KBM-7 (cell line): ENCODE data around the gene TMCC3.

Experiments
- DNase-seq: peaks from one replicate; pipeline ENCODE4 v3.0.0-alpha.2; 2015
- in situ Hi-C: fragments of 300-500 bp; cut with MboI; formaldehyde crosslinking; loops from 2 replicates; pipeline ENCODE4 v1.14.3; 2020; ENCODE audit warnings: low sequenced_read_pairs, low pct_unique_long_range_greater_than_20kb, mixed read lengths

Gene TMCC3

DNA sequence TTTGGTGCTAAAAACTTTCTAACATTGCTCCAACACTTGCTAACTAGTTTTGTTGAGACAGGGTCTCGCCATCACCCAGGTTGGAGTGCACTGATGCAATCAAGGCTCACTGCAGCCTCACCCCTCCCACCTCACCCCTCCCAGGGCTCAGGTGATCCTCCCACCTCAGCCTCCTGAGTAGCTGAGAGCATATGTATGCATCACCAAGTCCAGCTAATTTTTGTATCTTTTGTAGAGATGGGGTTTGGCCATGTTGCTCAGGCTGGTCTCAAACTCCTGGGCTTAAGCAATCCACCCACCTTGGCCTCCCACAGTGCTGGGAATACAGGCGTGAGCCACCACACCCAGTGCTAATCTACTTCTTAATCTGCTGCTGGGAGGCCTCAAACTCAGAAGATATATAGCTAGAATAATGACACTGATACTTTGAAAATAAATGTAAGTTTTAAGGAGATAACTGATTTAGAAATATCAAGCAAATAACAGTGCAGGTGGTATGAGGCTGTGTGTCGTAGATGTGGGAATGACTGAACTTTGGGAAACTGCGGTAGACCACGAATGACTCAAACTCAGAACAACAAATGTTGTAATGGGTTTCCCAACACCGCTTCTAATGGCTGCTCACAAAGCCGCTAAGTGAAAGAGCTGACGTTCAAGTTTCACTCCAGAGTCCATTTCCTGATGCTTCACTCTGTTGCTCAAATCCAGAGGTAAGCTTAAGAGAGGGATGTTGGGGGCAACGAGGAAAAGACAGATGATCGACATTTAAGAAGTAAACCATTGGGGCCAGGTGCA is 10.0 kb downstream of the TMCC3 start:
- in situ Hi-C loops, result no loop called here
- no peak for DNase-seq

DNA sequence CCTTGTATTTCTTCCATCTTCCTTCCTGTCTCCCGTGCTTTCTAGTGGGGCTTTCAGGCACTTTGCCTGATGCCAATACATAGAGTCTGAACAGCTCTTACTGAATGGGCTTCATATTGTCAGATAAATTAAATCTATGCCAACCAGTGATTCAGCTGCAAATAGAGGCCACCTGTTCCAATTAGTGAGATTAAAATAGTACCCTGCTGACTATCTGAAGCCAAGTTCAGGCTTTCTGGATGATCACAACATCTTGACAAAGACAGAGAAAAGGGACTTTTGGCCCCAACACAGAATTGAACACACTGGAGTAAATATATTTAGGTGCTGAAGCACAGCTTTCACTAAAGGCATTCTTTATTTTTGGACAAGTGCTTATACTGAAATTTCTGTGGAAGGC is 11.8 kb downstream of the TMCC3 start:
- no peak for DNase-seq

DNA sequence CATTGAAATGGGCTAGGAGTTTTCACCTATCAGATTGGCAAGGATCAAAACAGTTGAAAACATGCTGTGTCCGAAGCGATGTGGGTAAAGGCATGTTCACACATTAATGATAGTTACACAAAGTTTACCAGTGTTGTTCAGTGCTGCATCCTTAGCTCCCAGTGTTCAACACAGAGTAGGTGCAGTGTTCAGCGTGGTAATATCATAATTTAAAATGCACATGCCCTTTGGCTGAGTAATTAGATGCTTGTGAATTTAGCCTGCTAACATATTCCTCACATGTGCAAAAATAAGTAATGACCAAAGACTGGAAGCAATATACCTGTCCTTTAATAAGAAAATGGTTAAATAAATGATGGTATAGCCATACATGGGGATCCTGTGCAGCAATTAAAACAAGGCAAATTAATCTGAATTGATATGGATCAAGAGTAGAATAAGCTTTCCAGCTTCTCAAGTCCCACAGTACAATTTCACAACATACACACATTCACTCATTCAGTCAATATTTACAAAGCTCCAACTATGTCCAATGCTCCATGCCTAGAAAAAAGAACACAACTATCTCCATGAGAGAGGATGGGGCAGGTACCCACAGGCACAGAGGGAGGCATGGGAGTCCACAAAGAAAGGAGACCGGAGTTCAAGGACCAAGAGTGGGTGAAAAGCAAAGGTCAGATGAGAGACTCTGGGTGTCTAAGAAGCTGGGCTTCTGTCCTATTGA is 12.8 kb downstream of the TMCC3 start:
- in situ Hi-C loops, result no loop called here
- DNase-seq, result no peak

More for the DNA sequence above, 11.8 kb downstream of the TMCC3 start:
- in situ Hi-C loops, result no loop called here

DNA sequence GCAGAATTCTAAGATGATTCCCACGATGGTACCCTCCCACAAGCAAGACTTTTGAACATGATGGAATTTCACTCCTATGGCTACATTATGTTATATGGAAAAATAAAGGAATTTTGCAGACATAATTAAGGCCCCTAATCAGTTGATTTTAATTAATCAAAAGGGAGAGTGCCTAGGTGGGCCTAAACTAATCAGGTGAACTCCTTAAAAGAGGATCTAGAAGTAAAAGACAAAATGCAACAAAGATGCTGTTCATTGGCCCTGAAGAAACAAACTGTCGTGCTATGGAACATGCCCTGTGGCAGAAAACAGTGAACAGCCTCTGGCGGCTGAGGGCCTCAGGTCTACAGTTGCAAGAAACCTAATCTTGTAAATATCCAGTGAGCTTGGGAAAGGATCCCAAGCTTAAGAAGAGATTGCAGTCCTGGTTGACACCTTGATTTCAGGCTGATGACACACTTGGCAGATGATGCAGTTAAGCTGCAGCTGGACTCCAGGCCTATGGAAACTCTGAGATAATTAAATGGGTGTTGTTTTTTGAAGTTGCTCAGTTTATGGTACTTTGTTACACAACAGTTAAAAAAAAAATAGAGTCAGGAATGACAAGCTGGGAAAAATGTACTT is 13.8 kb downstream of the TMCC3 start:
- in situ Hi-C loops, result no loop called here
- no peak for DNase-seq

DNA sequence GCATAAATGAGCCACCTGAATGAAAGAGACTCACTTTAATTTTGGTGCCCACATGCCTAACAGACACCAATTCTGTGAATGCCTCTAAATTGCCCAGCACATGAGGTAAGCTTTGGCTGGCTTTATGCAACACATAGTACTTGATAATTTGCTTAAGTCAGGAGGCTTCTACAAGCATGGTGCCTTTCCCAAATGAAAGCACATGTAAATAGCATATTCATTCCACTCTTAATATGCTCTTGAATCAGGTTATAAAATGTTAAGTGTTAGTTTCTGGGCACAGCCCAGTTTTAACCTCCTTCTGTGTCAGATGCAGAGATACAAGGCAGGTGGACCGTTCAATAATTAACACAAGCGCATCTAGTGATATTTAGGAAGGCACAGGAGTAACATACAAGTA is 15.6 kb downstream of the TMCC3 start:
- DNase-seq, result no peak
- in situ Hi-C loops, result no loop called here

DNA sequence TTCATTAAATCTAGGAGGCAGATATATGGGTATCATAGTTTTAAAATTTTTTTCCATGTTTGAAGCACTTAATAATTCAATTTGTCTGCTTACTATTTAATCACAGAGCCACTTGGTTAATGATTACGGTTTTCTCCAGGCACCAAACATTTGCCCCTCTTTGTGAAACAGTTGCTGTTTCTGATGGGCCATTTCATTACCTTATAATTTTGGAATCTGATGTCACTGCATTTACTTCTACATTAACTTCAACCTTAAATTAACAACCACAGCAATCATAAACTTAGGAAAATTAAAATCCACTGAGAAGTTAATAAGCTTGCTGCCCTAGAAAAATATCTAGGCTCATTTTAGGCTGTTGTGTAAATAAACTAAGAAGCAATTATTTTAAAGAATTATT is 17.0 kb downstream of the TMCC3 start:
- in situ Hi-C loops, result no loop called here
- DNase-seq, result no peak

DNA sequence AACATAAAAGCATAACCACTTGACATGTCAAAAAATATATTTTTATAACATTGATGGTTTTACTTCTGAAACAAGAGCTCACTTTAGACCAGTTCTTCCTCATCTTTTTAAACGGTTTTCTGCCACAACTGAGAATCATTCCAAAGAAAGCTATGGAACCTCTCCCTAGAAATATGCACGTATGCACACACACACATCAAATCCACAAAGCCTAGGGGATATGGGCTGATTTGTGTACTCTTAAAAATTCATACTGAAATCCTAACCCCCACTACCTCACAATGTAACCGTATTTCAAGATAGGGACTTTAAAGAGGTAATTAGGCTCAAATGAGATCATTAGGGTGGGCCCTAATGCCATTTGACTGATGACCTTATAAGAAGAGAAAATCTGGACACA is 19.3 kb downstream of the TMCC3 start:
- in situ Hi-C loops, result no loop called here
- no peak for DNase-seq

DNA sequence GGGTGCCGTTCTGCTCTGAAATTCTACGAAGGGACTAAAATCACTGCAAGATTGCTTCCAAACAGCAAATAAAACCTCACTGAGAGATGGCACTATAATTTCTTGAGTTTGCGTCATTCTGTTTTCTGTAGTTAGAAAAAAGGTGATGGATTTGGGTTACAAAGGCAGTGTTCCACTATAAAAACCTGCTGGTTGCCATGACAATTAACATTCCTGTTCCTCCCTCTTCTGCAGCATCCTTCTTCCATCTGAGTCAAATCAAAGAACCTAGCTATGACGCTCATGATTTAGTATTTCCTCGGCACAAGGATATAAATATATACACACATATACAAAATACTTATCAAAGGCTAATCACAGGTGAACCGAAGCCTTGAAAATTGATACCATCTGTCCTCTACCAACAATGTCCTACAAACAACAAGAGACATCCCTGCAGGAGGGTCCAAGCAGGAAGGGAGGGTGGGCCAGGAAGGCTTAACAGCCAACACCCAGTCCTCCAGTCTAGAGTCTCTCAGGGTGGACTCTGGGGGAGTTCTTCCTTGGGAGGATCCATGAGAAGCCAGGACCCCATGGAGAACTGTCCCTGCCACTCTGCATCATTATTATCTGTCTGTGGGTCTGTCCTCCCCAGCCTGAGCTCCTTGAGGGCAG is 21.4 kb downstream of the TMCC3 start:
- no peak for DNase-seq
- in situ Hi-C loops, result no loop called here

DNA sequence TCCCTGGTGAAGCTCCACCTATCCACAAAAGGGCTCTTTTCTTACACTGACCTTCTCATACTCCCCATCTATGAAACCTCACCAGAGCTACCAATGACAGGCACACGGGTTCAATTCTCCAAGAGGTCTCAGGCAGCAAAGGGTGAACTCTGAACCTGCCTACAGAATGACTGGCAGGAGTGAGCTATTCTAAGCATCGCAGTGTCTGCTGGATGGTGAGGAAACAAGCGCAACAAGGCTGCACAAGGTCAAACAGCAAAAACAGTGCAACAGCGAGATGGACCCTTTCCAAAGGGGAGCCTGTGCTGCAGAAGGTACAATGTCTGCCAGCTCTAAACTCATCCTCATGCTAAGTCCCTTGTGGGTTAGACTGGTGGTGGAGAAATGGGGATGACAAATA is 22.0 kb downstream of the TMCC3 start:
- in situ Hi-C loops, result no loop called here
- DNase-seq, result no peak

DNA sequence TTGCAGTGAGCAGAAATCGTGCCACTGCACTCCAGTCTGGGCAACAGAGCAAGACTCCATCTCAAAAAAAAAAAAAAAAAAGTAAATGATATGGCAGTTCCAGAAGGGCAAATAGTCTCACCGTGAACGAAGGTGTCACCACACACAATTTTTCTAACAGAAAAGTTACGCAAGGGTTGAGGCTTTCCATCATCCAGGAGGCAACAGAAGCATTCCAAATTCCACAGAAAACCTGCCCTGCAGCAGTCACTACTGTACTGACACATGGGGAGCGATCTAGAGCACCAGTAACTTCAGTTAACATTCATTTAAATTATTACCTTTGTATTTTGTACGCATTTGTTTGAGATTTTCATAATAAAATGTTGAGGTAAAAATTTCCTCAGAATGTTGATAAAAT is 24.8 kb downstream of the TMCC3 start:
- DNase-seq, result no peak
- in situ Hi-C loops, result no loop called here

DNA sequence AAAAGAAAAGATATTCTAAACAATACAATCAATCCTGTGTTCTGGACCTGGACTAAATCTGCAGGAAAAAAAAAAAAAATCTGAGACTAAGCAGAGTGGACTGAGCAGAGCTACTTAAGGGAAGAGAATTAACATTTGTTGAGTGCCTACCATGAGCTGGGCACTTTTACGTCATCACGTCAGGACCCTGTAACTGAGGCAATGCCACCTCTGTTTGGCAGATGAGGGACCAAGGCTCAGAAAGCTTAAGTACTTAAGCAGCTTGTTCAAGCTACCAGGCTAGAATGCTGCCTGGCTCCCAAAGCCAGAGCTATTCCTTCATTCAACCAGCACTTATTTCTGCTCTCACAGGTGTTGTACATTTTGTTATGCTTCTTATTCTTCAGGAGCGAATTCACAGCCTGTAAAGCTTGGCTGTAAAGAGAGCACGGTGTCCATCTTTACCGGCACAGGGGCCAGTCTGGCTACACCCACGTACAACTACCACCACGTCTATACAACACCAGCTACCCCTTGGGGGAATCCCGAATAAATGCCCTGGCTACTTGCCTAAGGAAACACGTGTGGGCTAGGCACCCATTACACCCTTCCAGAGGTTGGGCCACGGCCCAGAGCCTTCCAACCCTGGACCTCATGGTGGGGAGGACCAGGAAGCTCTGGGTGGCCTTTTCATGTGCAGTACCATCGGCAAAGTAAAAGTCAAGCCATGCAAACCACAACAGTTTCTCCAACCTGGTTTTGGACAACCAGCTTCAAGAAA is 27.0 kb downstream of the TMCC3 start:
- no peak for DNase-seq
- in situ Hi-C loops, result no loop called here

DNA sequence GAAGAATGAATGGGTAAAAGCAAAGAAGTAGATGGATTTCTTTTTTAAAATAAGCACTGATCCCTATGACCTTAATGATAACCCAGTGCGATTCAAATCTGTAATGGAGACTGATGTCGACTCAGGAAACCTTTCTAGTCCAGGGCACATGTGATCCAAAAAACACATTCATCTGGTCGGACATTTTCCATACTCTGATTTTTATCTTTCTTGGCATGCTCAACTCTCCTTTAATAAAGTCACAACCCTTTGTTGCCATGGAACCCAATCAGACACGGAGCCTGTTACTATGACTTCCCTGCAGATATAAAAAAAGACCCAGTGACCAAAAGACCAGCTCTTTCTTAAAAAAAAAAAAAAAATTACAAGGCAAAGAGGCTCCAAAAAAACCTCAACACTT is 27.9 kb downstream of the TMCC3 start:
- DNase-seq, result no peak

DNA sequence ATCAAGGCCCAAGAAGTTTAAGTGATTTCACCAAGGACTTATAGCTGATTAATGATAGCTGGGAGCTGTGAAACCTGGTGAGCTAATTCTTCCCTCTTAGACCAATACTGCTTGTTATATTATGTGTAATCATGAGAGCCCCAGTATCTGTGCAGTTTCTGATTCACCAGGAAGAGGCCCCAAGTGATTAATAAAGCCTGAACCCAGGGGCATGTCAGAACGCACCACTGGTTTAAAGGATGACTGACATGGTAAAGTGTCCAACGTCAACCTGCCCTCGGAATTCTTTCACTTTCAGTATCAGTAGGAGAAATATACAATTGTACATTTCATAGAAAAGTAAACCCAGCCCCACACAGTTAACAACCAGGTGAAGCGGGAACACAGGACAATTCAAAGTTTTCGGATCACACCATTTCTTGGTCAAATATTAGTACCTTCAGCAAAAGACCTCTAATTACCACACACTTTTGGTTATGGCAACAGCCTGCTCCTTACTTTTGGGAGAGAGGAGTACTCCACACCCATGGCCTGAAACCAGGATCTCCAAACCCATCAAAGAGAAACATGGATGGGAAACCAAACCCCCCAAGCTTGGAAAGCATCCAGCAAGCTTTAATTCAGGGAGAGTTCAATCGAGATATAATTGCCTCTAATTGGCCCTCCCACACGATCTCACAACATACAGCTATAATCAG is 28.5 kb downstream of the TMCC3 start:
- in situ Hi-C loops, result no loop called here
- no peak for DNase-seq

More for the DNA sequence above, 27.9 kb downstream of the TMCC3 start:
- in situ Hi-C loops, result no loop called here

DNA sequence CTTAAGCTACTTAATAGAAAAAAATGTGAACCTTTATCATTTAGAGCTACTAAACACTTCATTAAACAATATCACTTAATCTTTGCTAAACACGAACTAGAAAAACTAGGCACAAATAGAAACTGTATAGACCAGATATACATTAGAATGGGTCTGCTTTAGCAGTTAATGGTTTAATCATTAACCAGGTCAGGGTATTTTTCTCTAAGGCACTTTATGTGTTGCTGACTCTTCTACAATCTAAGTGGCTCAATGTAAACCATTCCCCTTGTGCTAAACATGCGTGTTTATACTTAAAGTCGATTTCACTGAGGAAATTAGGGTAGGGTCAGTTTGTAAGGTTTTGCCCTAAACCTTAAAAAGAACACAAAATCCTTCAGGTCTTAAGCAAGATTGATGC is 29.7 kb downstream of the TMCC3 start:
- no peak for DNase-seq
- in situ Hi-C loops, result no loop called here

DNA sequence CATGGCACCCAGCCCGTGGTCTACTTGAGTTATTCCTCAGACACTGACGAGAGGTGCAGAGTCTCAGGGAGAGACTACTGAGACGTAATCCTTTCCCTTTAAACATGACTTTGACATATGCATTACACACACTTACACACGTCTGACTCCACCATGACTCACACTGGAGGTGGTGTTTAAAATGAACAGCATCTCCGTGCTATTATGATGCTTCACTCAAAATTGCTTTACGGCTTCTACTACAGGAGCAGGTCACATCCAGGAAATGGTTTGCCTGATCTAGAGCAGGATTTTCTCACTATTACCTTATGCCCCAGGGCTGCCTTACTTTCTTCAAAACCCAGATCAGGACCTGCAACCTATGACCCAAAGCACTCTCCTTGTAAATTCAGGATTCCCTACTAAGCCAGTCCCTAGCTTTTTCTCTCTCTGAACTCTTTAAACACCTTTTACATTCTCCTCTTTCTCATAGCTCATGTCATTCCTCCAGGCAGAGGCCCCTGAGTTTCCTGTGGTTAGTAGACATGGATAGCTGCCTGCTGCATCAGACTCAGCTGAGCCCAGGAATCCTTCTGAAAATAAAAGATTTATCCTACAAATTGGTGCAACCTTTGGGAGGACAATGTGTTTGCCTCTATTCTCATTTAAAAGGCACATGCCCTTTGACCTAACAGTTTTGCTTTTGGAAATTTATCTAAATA is 31.2 kb downstream of the TMCC3 start:
- in situ Hi-C loops, result no loop called here
- no peak for DNase-seq

DNA sequence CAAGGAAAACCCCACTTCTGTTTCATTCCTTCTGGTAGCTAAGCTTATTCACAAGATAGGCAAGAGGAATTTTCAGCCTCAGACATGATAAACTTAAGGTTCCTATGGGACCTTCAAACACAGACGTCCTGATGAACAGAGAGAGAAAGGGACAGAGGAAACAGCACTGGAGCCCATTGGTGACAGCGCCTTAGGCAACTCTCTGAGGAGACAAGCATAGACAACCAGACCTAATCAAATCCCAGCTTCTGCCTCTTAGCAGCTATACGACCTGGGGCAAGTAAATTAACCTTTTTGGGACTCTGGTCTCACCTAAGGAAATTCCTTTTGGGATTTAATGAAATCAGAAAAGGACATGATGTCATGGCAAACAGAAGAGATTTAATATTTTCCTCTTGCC is 33.3 kb downstream of the TMCC3 start:
- in situ Hi-C loops, result no loop called here

DNA sequence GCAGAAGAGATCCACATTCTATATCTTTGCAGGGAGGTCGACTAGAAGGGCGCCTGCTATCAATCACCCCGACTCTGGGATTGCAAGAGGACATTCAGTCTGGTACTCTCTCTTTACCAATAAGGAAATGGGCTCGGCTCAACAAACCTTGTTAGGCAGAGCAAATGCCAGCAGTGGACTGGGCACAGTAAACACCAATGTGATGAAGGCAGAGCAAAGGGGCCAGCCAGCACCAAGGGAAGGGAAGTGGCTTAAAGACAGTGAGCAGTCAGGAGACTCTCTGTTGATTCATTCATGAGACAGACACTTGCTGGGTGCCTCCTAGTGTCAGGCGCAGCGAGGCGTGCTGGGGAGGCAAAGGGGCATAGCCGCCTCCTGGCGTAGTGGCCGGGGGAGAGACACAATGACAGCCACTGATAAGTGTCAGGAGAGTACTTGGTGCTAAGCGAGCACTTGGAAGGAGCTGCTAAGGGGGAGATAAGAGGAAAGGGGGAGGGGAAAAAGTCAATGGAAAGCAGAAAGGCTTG is 34.1 kb downstream of the TMCC3 start:
- DNase-seq, result no peak
- in situ Hi-C loops, result no loop called here

More for the DNA sequence above, 33.3 kb downstream of the TMCC3 start:
- DNase-seq, result no peak
